Activated CD8-positive, alpha-beta T cell treated with anti-CD3 and anti-CD28 coated beads for 36 hours (primary cell): ENCODE results near the gene NFYC. TPM values are rescaled to one million over a fixed set of nuclear protein-coding genes. Genes with fewer than 3 reads are reported as not detected.

Source experiments
- ATAC-seq: fragments of 200-7000 bp; cut with Tn5 transposase; one replicate; pipeline ENCODE4 v1.10.0; 2021; ENCODE audit warnings: mild to moderate bottlenecking, moderate library complexity
- CTCF ChIA-PET: fragments of 350-600 bp; sonication (Branson Sonifier 250); formaldehyde crosslinking; loops from one replicate; lab custom pipeline; 2021; ENCODE audit warnings: antibody characterized with exemption; lab: Charles Lee
- POLR2A ChIA-PET: fragments of 350-600 bp; sonication (Branson Sonifier 250); formaldehyde crosslinking; loops from one replicate; lab custom pipeline; 2021; ENCODE audit warnings: antibody characterized with exemption; lab: Charles Lee
- DNase-seq: peaks from one replicate; pipeline ENCODE4 v3.0.0-alpha.2; 2020
- H3K27ac Mint-ChIP-seq: one replicate; pipeline ENCODE4 v1.8.0; 2021; ENCODE audit warnings: mild to moderate bottlenecking, mixed read lengths
- H3K27me3 Mint-ChIP-seq: one replicate; pipeline ENCODE4 v1.8.0; 2021; ENCODE audit warnings: mixed read lengths
- H3K36me3 Mint-ChIP-seq: one replicate; pipeline ENCODE4 v1.8.0; 2021; ENCODE audit warnings: low read depth, mixed read lengths
- H3K4me1 Mint-ChIP-seq: one replicate; pipeline ENCODE4 v1.8.0; 2021; ENCODE audit warnings: low read depth, mixed read lengths
- H3K4me3 Mint-ChIP-seq: one replicate; pipeline ENCODE4 v1.8.0; 2021; ENCODE audit warnings: mild to moderate bottlenecking, moderate library complexity, mixed read lengths
- H3K9me3 Mint-ChIP-seq: one replicate; pipeline ENCODE4 v1.8.0; 2021; ENCODE audit warnings: mixed read lengths
- CTCF ChIP-seq: fragments of 200-600 bp; IDR thresholded peaks from one replicate; pipeline ENCODE4 v1.8.0; 2022; ENCODE audit warnings: antibody characterized with exemption, mild to moderate bottlenecking
- intact Hi-C: fragments of 100-400 bp; cut with micrococcal nuclease; formaldehyde crosslinking; loops from one replicate; pipeline ENCODE4 v1.10.0; 2022
- total RNA-seq, 2 experiments: library from RNA; stranded (reverse); gene quantifications; one replicate each; pipeline ENCODE4 v1.2.3, GENCODE V29; 2021

NFYC gene
- total RNA-seq, 2 experiments from 2014 or later: 45.6 to 53.8 TPM

DNA sequence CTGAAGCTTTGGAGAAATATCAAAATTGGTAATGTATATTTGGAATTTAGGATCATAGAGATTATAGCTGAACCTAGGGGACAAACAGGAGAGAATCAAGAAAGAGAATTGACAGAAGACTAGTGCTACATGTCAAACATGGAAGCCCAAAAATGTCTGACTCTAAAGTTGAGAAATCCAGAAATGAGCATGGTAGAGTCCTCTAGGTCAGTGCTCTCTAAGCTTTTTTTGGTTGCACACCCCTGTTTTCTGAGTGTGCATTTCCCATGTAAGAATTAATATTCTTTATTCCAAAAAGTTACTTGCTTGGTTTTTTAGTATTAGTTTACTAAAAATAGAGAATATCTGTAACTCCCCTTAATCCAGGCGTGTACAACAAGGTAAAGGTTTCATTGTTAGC is 25.6 kb downstream of the NFYC start:
- ChIA-PET CTCF (interaction anchor here (0.7 to 0.8 kb wide), 2 partner anchors 8 to 12 kb away, joined by 3 to 6 read pairs; no protein-coding TSS in a partner anchor), POLR2A (interaction anchor here (1.0 kb wide), 1 partner anchor 20 kb away, joined by 3 read pairs; no protein-coding TSS in a partner anchor)
- no peak for TF ChIP-seq CTCF
- Mint-ChIP-seq H3K27ac (no peak overlapping the region), H3K27me3 (no peaks in the 10 kb centered on the region), H3K4me3 (no peak overlapping the region), H3K4me1 (peaks cover 43% of the 10 kb centered on the region), H3K36me3 (peaks cover 15% of the 10 kb centered on the region), H3K9me3 (no peaks in the 10 kb centered on the region)
- no peak for DNase-seq
- intact Hi-C loops: no loop called here
- ATAC-seq: no peak

GRCh38 chr1:40717955-40718354 is 26.5 kb downstream of the NFYC start:
- Mint-ChIP-seq H3K36me3 (peaks cover 15% of the 10 kb centered on the region), H3K27ac (no peak overlapping the region), H3K4me3 (no peak overlapping the region), H3K9me3 (no peaks in the 10 kb centered on the region), H3K27me3 (no peaks in the 10 kb centered on the region), H3K4me1 (peaks cover 44% of the 10 kb centered on the region)
- TF ChIP-seq CTCF: no peak
- intact Hi-C loops: no loop called here
- ATAC-seq (no peak), DNase-seq (no peak)
- ChIA-PET POLR2A (interaction anchor here (0.9 to 2.0 kb wide), 2 partner anchors 27 to 98 kb away, joined by 3 to 5 read pairs; partner anchors contain the start of gene NFYC), CTCF (interaction anchor here (0.6 to 2.4 kb wide), 6 partner anchors 11 to 243 kb away, joined by 3 to 7 read pairs (median 4); no protein-coding TSS in a partner anchor)

DNA sequence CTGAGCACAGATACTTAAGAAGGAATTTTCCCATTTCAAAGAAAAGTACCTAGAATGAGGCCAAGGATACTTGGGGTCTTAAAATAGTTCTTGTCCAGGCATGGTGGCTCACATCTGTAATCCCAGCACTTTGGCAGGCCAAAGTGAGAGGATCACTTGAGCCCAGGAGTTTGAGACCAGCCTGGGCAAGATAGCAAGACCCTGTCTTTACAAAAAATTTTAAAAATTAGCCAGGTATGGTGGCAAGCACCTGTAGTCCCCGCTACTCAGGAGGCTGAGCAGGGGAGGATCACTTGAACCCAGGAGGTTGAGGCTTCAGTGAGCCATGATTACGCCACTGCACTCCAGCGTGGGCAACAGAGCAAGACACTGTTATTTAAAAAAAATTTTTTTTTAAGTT is 29.0 kb downstream of the NFYC start:
- intact Hi-C loops: no loop called here
- Mint-ChIP-seq H3K9me3 (no peaks in the 10 kb centered on the region), H3K4me3 (no peak overlapping the region), H3K4me1 (peaks cover 44% of the 10 kb centered on the region), H3K27ac (no peak overlapping the region), H3K27me3 (no peaks in the 10 kb centered on the region), H3K36me3 (peaks cover 9% of the 10 kb centered on the region)
- ChIA-PET CTCF (interaction anchor here (0.7 kb wide), 1 partner anchor 89 kb away, joined by 3 read pairs; no protein-coding TSS in a partner anchor), POLR2A (interaction anchor here (1.2 kb wide), 1 partner anchor 29 kb away, joined by 3 read pairs; the partner anchor contains the start of gene NFYC)
- no peak for ATAC-seq
- no peak for DNase-seq
- no peak for TF ChIP-seq CTCF

DNA sequence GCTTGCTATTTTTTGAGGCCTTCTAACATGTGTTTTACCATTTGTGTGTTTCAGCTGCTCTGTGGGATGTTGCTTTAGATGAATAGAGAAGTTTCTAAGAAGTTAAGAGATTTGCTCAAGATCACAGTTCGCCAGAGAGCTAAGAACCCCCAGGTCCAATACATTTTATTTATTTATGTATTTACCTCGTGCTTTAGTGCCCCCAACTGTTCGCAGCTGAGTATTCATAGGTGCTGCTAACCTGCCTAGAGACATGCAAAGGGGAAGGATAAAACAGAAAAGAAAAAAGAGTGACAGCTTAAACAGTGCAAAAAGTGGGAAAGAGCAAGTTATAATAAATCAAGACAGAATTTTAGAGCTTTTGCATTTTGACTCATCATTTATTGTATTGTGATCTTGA is 31.1 kb downstream of the NFYC start:
- ChIA-PET CTCF (interaction anchor here (0.7 to 3.7 kb wide), 13 partner anchors 12 to 190 kb away, joined by 3 to 13 read pairs (median 3); partner anchors contain the start of gene NFYC), POLR2A (interaction anchor here (0.9 to 2.5 kb wide), 2 partner anchors 22 to 31 kb away, joined by 3 to 7 read pairs; partner anchors contain the start of gene NFYC)
- intact Hi-C loops: no loop called here
- H3K27me3 Mint-ChIP-seq: no peaks in the 10 kb centered on the region
- peaks cover 34% of the 10 kb centered on the region for H3K4me1 Mint-ChIP-seq
- H3K9me3 Mint-ChIP-seq: no peaks in the 10 kb centered on the region
- no peak overlapping the region for H3K27ac Mint-ChIP-seq
- H3K36me3 Mint-ChIP-seq: peaks cover 8% of the 10 kb centered on the region
- no peak for ATAC-seq
- H3K4me3 Mint-ChIP-seq: no peak overlapping the region
- TF ChIP-seq CTCF: no peak
- DNase-seq: no peak
